Body of pancreas (tissue), 4 donors: ENCODE data around the gene XRN1.

Experiments used
- CTCF ChIP-seq, 7 experiments: fragments of 450-650 bp in 4 of 7; fragments of 200-600 bp in 3 of 7; sonication (generic) in 3 of 7; IDR thresholded peaks; one replicate each; pipeline ENCODE4 v1.5.1; 2016 to 2019; ENCODE audit warnings: antibody characterized with exemption in 7 of 7
- POLR2A ChIP-seq, 3 donors: fragments of 450-650 bp; IDR thresholded peaks; one replicate each; pipeline ENCODE4 v1.6.1; 2016; ENCODE audit warnings: antibody characterized with exemption in 3 of 3, mild to moderate bottlenecking in 2 of 3

DNA sequence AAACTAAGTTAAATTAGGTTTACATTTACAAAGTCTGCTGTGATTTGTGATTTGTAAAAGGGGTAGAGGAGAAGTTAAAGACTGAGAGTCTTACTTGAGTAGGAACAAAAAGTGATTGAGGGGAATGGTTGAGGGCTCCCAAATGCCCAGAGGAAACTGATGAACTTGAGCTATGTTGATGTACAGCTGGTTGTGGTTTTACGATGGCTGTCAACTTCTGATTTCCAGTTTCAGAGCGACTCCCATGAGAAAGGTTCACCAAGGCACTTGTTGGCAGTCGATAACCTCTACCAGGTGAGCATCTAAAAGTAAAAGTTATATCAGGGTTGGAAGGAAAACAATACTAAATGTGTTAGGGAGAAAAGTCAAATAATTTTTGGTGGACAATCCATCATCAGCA, 91.0 kb downstream of the XRN1 start:
- no peak for TF ChIP-seq CTCF (IDR thresholded peaks at IDR 0.05)
- no peak for TF ChIP-seq POLR2A (IDR thresholded peaks at IDR 0.05)
